Duodenal mucosa (tissue), 2 donors: ENCODE measurements around the gene GRIK2.

Experiments used
- H3K27ac ChIP-seq: one replicate; pipeline ENCODE4 v1.7.0; 2013; ENCODE audit warnings: low read depth, low read length
- H3K27me3 ChIP-seq, 2 donors: one replicate each; pipeline ENCODE4 v1.7.0; 2013; ENCODE audit warnings: low read length in 2 of 2, control low read depth in 1 of 2; ENCODE audit not compliant: insufficient read depth in 2 of 2, control insufficient read depth in 1 of 2
- H3K36me3 ChIP-seq, 2 donors: one replicate each; pipeline ENCODE4 v1.7.0; 2013; ENCODE audit warnings: low read length in 2 of 2, control low read depth in 1 of 2; ENCODE audit not compliant: insufficient read depth in 2 of 2, control insufficient read depth in 1 of 2
- H3K4me1 ChIP-seq, 2 donors: one replicate each; pipeline ENCODE4 v1.7.0; 2013; ENCODE audit warnings: low read length in 2 of 2, control low read depth in 1 of 2; ENCODE audit not compliant: insufficient read depth in 2 of 2, control insufficient read depth in 1 of 2
- H3K4me3 ChIP-seq, 2 donors: one replicate each; pipeline ENCODE4 v1.7.0; 2013; ENCODE audit warnings: low read length in 2 of 2, low read depth in 1 of 2
- H3K9ac ChIP-seq, 2 donors: one replicate each; pipeline ENCODE4 v1.7.0; 2013; ENCODE audit warnings: low read length in 2 of 2, low read depth in 1 of 2
- H3K9me3 ChIP-seq, 2 donors: one replicate each; pipeline ENCODE4 v1.7.0; 2013; ENCODE audit warnings: low read length in 2 of 2, control low read depth in 1 of 2; ENCODE audit not compliant: control insufficient read depth in 1 of 2

GRIK2 gene

DNA sequence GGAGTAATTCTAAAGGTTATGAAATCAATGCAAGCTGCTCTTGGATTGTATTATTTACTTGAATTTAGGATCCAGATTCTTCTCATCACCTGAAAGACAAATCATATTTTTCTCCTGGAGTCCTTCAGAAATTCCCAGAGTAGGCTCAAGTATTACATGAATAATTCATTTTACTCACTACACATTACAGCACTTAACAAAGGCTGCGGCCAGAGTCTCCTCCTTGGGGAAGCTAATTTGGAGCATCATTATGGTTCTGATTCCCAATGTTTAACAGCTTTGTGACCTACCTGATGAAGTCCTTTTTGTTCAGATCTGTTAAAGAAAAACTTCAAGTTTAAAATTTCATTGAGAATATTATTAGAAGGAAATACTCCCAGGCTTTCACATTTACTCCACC lies 28.7 kb downstream of the GRIK2 start:
- H3K4me1 ChIP-seq, result no peaks in the 10 kb centered on the region
- H3K4me3 ChIP-seq, result no peak overlapping the region
- H3K9me3 ChIP-seq, result no peaks in the 10 kb centered on the region

DNA sequence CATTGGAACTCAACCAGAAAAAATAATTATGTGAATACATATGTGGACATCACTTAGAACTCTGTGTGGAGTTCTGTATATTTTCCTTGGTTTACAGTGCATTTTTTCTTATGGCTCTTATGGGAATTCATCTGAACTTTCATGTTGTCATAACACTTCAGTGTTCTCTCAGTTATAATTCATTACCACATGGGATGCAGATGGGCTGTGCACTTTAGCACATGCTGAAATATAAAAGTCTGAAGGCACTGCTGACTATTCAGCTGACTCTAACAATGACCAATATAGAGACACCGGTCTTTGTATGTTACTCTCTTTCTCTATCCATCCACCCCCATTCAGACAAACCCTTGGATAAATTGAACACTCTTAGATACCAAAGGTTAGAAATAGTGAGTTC lies 29.3 kb downstream of the GRIK2 start:
- Histone ChIP-seq H3K27me3 (no peaks in the 10 kb centered on the region), H3K4me3 (no peak overlapping the region), H3K4me1 (no peaks in the 10 kb centered on the region), H3K27ac (no peak overlapping the region), H3K9me3 (no peaks in the 10 kb centered on the region), H3K9ac (no peak overlapping the region), H3K36me3 (no peaks in the 10 kb centered on the region)

More for the DNA sequence above, 28.7 kb downstream of the GRIK2 start:
- Histone ChIP-seq H3K36me3 (no peaks in the 10 kb centered on the region), H3K9ac (no peak overlapping the region), H3K27ac (no peak overlapping the region), H3K27me3 (no peaks in the 10 kb centered on the region)

DNA sequence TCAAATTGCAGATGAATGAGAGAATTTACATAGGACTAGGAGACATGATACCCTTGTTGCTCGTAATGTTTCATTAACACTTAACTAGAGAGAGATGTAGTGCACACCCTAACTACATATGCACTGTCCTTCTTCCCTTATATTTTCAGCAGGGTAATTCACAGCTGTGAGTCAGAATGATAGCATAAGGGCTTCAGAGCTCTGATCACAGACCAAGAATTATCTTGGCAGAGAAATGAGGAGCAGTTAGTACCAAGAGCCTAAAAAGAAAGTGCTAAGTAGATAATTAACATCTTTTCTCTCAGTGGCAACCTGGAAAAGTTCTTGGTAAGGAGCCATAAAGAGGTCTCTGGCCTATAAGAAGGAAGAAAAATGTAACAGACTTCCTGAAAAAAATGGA lies 35.8 kb downstream of the GRIK2 start:
- Histone ChIP-seq H3K36me3 (no peaks in the 10 kb centered on the region), H3K27ac (no peak overlapping the region), H3K4me3 (no peak overlapping the region), H3K9ac (no peak overlapping the region), H3K27me3 (no peaks in the 10 kb centered on the region), H3K4me1 (no peaks in the 10 kb centered on the region), H3K9me3 (no peaks in the 10 kb centered on the region)

DNA sequence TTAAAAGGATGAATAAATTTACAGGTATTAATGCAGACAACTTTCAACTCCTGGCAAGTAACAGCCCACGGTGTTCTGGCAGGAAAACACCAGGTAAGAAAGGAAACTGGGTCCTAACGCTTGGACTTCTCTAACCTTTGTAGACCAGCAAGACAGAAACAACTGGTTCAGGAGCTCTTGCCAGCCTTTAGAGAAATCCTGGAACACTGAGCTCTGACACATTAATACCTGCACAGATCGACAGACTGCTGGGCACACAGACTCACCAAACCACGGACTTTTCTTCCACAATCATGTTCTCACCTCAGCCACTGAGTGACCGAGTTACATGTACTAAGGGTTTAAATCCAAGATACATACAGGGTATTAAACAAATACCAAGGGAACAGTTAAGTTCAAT lies 36.3 kb downstream of the GRIK2 start:
- no peaks in the 10 kb centered on the region for H3K9me3 ChIP-seq
- H3K9ac ChIP-seq, result no peak overlapping the region
- no peak overlapping the region for H3K27ac ChIP-seq
- H3K36me3 ChIP-seq, result no peaks in the 10 kb centered on the region
- no peaks in the 10 kb centered on the region for H3K27me3 ChIP-seq
- H3K4me1 ChIP-seq, result no peaks in the 10 kb centered on the region
- H3K4me3 ChIP-seq, result no peak overlapping the region

DNA sequence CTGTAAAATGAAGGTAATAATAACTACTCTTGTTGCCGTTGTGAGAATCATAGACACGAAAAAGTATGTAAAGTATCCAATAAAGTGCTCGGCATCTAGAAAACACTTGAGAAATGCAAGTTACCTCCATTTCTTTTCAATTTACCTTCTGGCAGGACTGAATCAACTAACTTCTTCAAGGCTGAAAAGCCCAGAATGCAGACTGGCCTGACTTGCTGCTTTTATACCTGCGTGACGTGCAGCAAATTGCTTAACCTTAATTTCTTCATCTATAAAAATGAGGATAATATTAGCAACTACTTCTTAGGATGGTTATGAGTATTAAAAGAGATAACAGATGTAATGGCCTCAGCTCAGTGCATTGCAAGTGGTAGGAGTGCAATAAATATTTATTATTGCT lies 39.6 kb downstream of the GRIK2 start:
- Histone ChIP-seq H3K4me3 (no peak overlapping the region), H3K27ac (no peak overlapping the region), H3K9ac (no peak overlapping the region), H3K27me3 (no peaks in the 10 kb centered on the region), H3K9me3 (no peaks in the 10 kb centered on the region), H3K4me1 (no peaks in the 10 kb centered on the region), H3K36me3 (no peaks in the 10 kb centered on the region)

DNA sequence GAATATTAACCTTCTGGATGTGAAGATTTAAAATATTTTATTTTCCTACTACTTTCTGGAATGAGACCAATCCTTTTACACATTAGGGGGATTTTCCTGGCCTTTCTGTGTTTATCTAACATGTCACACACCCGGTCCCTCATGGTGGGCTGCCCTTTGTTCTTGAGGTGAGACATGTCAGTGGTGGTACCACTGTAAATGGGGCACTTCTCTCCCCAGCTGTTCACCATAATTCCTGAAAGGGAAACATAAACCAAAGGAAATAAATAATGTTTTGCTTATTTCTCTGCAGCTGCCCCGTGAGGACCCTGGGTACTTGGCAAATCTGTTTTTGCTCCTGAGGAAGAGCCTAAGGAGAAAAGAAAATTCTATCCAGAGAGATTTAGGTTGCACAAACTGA lies 41.1 kb downstream of the GRIK2 start:
- H3K27me3 ChIP-seq, result no peaks in the 10 kb centered on the region
- no peaks in the 10 kb centered on the region for H3K4me1 ChIP-seq
- H3K9ac ChIP-seq, result no peak overlapping the region
- no peaks in the 10 kb centered on the region for H3K9me3 ChIP-seq
- no peak overlapping the region for H3K4me3 ChIP-seq
- H3K36me3 ChIP-seq, result no peaks in the 10 kb centered on the region
- H3K27ac ChIP-seq, result no peak overlapping the region

DNA sequence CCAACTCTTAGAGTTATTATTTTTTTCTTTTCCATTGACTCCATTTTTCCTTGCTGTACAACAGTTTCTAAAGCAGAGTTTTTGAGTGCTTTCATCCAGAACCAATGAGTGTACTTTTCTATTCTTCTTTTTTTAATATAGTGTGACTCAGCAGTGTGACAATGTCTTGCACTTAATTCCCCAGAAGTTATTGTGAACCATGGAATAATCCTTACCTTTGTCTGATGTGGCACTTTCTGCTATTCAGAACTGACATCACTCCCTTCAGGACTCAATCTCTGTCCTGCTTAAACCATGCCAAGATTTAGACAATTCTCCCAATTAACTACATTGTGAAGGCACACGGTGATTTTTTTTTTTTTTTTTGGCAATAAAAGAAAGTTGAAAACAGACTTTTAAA lies 41.5 kb downstream of the GRIK2 start:
- Histone ChIP-seq H3K4me3 (no peak overlapping the region), H3K9me3 (no peaks in the 10 kb centered on the region), H3K4me1 (no peaks in the 10 kb centered on the region), H3K36me3 (no peaks in the 10 kb centered on the region), H3K27me3 (no peaks in the 10 kb centered on the region), H3K9ac (no peak overlapping the region), H3K27ac (no peak overlapping the region)

DNA sequence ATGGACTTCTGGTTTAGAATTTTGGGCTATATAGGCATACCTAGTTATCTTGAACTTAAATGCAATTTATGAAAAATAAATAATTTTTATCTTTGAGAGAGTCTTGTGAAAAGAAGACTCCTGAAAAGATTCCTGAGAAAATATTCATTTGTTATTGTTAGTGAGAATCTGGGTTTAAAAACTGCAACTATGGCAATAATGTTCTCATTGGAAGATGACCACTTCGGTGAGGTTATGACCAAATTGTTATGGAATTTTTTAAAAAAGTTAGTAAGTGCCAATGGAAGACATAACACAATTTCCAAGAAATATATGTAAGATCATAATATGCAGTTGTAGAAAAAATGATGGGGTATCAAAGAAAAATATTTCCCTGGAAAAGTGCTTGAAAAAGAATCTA lies 46.3 kb downstream of the GRIK2 start:
- Histone ChIP-seq H3K36me3 (no peaks in the 10 kb centered on the region), H3K4me1 (no peaks in the 10 kb centered on the region), H3K9ac (no peak overlapping the region), H3K4me3 (no peak overlapping the region), H3K27me3 (no peaks in the 10 kb centered on the region), H3K27ac (no peak overlapping the region), H3K9me3 (no peaks in the 10 kb centered on the region)

DNA sequence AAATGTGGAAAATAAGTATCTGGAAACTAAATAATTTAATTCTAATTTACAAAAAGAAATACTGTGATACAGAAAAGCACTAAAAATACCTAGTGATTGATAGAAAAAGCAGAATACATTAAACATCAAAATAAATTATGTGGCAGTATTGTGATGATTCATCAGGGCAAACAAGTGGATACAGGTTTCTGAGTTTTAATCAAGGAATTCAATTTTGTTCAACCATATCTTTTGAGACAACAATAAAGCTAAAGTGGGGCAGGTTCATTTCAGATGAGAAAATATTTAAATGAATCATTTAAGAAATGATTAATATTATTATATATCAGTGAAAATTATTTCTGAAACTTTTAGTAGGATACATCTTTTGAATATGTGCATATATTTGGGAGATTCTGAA lies 49.8 kb downstream of the GRIK2 start:
- Histone ChIP-seq H3K9ac (no peak overlapping the region), H3K36me3 (no peaks in the 10 kb centered on the region), H3K9me3 (no peaks in the 10 kb centered on the region), H3K27ac (no peak overlapping the region), H3K4me3 (no peak overlapping the region), H3K27me3 (no peaks in the 10 kb centered on the region), H3K4me1 (no peaks in the 10 kb centered on the region)

DNA sequence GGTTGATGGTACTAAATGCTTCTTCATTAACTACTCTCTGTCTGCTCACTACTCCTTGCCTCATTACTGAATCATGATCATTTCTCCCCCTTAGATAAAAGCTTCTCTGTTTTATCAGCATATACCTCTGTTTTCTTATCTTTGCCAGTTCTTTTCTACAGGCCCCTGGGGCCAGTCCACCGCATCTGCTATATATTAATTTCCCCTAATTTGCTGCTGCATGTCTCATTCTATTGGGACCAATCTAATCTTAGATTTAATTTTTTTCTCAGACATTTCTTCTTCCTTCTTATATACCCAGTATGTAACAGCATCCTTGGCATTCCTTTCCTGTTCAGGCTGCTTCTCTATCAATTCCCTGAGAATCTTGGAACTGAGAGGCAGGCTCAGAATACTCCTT lies 51.2 kb downstream of the GRIK2 start:
- Histone ChIP-seq H3K4me3 (no peak overlapping the region), H3K27ac (no peak overlapping the region), H3K9ac (no peak overlapping the region), H3K36me3 (no peaks in the 10 kb centered on the region), H3K27me3 (no peaks in the 10 kb centered on the region), H3K9me3 (no peaks in the 10 kb centered on the region), H3K4me1 (no peaks in the 10 kb centered on the region)

DNA sequence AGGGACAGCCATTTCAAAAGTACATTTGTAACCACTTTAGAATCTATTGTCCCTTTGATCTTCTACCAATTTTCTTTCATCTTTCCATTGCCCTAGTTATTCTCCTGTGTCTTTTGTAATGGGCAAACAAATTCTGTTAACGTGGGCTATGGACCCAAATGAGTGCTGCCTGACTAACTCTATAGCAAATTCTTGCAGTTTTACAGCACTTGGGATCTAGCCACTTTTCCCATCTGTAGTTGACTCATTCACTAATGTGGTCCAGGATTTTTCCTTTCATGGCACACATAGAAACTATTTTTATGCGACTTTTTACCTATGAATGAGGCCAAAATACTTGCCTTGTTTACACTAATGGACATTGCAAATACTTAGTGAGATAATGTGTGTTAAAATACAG lies 52.0 kb downstream of the GRIK2 start:
- Histone ChIP-seq H3K9me3 (no peaks in the 10 kb centered on the region), H3K4me3 (no peak overlapping the region), H3K36me3 (no peaks in the 10 kb centered on the region), H3K9ac (no peak overlapping the region), H3K27me3 (no peaks in the 10 kb centered on the region), H3K27ac (no peak overlapping the region), H3K4me1 (no peaks in the 10 kb centered on the region)
